ENCODE data around the gene S100A2. TPM values are rescaled to one million over a fixed set of nuclear protein-coding genes. Genes with fewer than 3 reads are reported as not detected.
A peak's percentile ranks its signal among the peaks of the same experiment; 100 is the strongest.

Gene S100A2
- total and polyA plus RNA-seq, 2 of the 13 experiments (the other 11 are each of a cell fraction or from before 2014, with no cell fraction given), result 1.2 TPM

DNA sequence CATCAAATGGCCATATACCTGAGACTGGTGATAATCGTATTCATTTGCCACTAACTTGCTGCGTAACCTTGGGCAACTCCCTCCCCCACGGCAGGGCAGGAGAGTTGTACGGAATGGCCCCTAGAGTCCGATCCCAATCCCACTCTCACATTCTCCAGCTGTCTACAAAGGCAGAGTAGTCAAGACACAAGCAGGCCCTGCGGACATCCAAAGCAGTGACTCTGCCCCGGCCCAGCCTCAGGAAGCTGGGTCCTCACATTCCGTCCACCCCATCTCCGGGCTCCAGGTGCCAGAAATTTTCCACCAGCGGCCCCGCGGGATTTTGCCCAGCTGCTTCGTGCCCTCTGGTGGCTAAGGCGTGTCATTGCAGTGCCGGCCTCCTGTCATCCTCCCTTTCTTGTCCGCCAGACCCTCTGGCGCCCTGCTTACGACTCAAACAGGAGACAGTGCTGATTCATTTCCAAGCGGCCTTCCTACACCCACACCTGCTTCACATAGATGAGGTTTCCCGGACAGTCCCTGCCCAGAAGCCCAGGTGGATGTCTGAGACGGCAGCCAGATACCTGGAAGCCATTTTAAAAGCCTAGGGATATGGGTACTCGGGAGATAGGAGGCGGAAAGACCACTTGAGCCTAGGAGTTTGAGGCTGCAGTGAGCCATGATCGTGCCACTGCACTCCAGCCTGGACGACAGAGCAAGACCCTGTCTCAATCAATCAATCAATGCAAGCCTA is 2.9 kb upstream of the S100A2 start (continued):
- no peak for TF ChIP-seq NCOR1 (IDR thresholded peaks at IDR 0.05; ENCODE audit: borderline replicate concordance, low read length)
- TF ChIP-seq, protein P1, sequence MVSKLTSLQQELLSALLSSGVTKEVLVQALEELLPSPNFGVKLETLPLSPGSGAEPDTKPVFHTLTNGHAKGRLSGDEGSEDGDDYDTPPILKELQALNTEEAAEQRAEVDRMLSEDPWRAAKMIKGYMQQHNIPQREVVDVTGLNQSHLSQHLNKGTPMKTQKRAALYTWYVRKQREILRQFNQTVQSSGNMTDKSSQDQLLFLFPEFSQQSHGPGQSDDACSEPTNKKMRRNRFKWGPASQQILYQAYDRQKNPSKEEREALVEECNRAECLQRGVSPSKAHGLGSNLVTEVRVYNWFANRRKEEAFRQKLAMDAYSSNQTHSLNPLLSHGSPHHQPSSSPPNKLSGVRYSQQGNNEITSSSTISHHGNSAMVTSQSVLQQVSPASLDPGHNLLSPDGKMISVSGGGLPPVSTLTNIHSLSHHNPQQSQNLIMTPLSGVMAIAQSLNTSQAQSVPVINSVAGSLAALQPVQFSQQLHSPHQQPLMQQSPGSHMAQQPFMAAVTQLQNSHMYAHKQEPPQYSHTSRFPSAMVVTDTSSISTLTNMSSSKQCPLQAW (CRISPR knock-in tag; IDR thresholded peaks at IDR 0.05), result peak; percentile 54; the same call in 1 of the 2 replicates
- TF ChIP-seq, protein P2, sequence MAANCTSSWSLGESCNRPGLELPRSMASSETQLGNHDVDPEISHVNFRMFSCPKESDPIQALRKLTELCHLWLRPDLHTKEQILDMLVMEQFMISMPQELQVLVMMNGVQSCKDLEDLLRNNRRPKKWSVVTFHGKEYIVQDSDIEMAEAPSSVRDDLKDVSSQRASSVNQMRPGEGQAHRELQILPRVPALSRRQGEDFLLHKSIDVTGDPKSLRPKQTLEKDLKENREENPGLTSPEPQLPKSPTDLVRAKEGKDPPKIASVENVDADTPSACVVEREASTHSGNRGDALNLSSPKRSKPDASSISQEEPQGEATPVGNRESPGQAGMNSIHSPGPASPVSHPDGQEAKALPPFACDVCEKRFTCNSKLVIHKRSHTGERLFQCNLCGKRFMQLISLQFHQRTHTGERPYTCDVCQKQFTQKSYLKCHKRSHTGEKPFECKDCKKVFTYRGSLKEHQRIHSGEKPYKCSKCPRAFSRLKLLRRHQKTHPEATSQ (CRISPR knock-in tag; IDR thresholded peaks at IDR 0.05; ENCODE audit: borderline replicate concordance), result no peak
- TF ChIP-seq NFRKB (IDR thresholded peaks at IDR 0.05), result no peak
- no peak for TF ChIP-seq ZNF234 (CRISPR knock-in tag; conservative IDR thresholded peaks at IDR 0.05)
- TF ChIP-seq, protein P3, sequence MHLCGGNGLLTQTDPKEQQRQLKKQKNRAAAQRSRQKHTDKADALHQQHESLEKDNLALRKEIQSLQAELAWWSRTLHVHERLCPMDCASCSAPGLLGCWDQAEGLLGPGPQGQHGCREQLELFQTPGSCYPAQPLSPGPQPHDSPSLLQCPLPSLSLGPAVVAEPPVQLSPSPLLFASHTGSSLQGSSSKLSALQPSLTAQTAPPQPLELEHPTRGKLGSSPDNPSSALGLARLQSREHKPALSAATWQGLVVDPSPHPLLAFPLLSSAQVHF (CRISPR knock-in tag; IDR thresholded peaks at IDR 0.05), result no peak
- no peak for TF ChIP-seq ZNF713 (CRISPR knock-in tag; IDR thresholded peaks at IDR 0.05)
- no peak for TF ChIP-seq EEA1 (CRISPR knock-in tag; IDR thresholded peaks at IDR 0.05; ENCODE audit: borderline replicate concordance)
- no peak for TF ChIP-seq KDM4B (CRISPR knock-in tag; IDR thresholded peaks at IDR 0.05)
- TF ChIP-seq HHEX (CRISPR knock-in tag; IDR thresholded peaks at IDR 0.05), result no peak
- TF ChIP-seq, protein P4, sequence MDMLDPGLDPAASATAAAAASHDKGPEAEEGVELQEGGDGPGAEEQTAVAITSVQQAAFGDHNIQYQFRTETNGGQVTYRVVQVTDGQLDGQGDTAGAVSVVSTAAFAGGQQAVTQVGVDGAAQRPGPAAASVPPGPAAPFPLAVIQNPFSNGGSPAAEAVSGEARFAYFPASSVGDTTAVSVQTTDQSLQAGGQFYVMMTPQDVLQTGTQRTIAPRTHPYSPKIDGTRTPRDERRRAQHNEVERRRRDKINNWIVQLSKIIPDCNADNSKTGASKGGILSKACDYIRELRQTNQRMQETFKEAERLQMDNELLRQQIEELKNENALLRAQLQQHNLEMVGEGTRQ (IDR thresholded peaks at IDR 0.05; ENCODE audit: low read depth, low read length), result no peak
- TF ChIP-seq, protein P4 (CRISPR knock-in tag; IDR thresholded peaks at IDR 0.05; ENCODE audit: borderline replicate concordance), result no peak
- TF ChIP-seq U2AF1 (optimal IDR thresholded peaks at IDR 0.05; ENCODE audit: low read depth, low read length), result no peak
- TF ChIP-seq GFI1 (CRISPR knock-in tag; IDR thresholded peaks at IDR 0.05; ENCODE audit: borderline replicate concordance), result no peak
- TF ChIP-seq SMC3 (IDR thresholded peaks at IDR 0.05; ENCODE audit: low read length), result peak; percentile 85
- peak; percentile 76 for TF ChIP-seq TARDBP (CRISPR knock-in tag; IDR thresholded peaks at IDR 0.05)
- no peak for TF ChIP-seq ELF4 (CRISPR knock-in tag; IDR thresholded peaks at IDR 0.05; ENCODE audit: borderline replicate concordance)
- TF ChIP-seq, protein P5, sequence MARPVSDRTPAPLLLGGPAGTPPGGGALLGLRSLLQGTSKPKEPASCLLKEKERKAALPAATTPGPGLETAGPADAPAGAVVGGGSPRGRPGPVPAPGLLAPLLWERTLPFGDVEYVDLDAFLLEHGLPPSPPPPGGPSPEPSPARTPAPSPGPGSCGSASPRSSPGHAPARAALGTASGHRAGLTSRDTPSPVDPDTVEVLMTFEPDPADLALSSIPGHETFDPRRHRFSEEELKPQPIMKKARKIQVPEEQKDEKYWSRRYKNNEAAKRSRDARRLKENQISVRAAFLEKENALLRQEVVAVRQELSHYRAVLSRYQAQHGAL (CRISPR knock-in tag; IDR thresholded peaks at IDR 0.05; ENCODE audit: not compliant biosample characterization), result no peak
- TF ChIP-seq, protein P6, sequence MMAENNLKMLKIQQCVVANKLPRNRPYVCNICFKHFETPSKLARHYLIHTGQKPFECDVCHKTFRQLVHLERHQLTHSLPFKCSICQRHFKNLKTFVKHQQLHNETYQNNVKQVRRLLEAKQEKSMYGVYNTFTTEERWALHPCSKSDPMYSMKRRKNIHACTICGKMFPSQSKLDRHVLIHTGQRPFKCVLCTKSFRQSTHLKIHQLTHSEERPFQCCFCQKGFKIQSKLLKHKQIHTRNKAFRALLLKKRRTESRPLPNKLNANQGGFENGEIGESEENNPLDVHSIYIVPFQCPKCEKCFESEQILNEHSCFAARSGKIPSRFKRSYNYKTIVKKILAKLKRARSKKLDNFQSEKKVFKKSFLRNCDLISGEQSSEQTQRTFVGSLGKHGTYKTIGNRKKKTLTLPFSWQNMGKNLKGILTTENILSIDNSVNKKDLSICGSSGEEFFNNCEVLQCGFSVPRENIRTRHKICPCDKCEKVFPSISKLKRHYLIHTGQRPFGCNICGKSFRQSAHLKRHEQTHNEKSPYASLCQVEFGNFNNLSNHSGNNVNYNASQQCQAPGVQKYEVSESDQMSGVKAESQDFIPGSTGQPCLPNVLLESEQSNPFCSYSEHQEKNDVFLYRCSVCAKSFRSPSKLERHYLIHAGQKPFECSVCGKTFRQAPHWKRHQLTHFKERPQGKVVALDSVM (CRISPR knock-in tag; IDR thresholded peaks at IDR 0.05), result 0 out of 2 replicates have a peak, but pooled peaks have one; percentile 35
- TF ChIP-seq SALL2 (CRISPR knock-in tag; IDR thresholded peaks at IDR 0.05), result no peak
- no peak for TF ChIP-seq ZNF564 (CRISPR knock-in tag; IDR thresholded peaks at IDR 0.05)

Data from HepG2 (cell line).